Adrenal gland (tissue), 5 donors: ENCODE data around the gene DEFB132.
"Not testable (repeated sequence)": the region's sequence is repeated elsewhere in the genome, so short reads cannot be mapped to it uniquely, and the experiment has no call there.

Experiments used
- POLR2A ChIP-seq, 2 donors: fragments of 450-650 bp; IDR thresholded peaks; one replicate each; pipeline ENCODE4 v1.6.1; 2017; ENCODE audit warnings: antibody characterized with exemption in 2 of 2, mild to moderate bottlenecking in 2 of 2, moderate library complexity in 1 of 2
- TF ChIP-seq, protein P1 (sequence below), 6 experiments: fragments of 450-650 bp in 4 of 6; fragments of 200-600 bp in 2 of 6; sonication (generic) in 1 of 6; IDR thresholded peaks; 1 replicate in 5 of 6; 2 replicates in 1 of 6; pipeline versions ENCODE4 v1.5.1 to v1.8.0; 2016 to 2021; ENCODE audit warnings: antibody characterized with exemption in 6 of 6, mild to moderate bottlenecking in 2 of 6, moderate library complexity in 1 of 6
- donor health status: DM: no; HTN: no; CAD: no.

DNA sequence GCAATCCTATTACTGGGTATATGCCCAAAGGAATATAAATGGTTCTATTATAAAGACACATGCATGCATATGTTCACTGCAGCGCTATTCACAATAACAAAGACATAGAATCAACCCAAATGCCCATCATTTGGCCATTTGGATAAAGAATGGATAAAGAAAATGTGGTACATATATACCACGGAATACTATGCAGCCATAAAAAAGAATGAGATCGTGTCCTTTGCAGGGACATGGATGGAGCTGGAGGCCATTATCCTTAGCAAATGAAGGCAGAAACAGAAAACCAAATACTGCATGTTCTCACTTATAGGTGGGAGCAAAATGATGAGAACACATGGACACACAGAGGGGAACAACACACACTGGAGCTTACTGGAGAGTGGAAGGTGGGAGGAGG, 31.6 kb upstream of the DEFB132 start:
- TF ChIP-seq, protein P1, sequence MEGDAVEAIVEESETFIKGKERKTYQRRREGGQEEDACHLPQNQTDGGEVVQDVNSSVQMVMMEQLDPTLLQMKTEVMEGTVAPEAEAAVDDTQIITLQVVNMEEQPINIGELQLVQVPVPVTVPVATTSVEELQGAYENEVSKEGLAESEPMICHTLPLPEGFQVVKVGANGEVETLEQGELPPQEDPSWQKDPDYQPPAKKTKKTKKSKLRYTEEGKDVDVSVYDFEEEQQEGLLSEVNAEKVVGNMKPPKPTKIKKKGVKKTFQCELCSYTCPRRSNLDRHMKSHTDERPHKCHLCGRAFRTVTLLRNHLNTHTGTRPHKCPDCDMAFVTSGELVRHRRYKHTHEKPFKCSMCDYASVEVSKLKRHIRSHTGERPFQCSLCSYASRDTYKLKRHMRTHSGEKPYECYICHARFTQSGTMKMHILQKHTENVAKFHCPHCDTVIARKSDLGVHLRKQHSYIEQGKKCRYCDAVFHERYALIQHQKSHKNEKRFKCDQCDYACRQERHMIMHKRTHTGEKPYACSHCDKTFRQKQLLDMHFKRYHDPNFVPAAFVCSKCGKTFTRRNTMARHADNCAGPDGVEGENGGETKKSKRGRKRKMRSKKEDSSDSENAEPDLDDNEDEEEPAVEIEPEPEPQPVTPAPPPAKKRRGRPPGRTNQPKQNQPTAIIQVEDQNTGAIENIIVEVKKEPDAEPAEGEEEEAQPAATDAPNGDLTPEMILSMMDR (IDR thresholded peaks at IDR 0.05): not testable (repeated sequence)
- TF ChIP-seq POLR2A (IDR thresholded peaks at IDR 0.05): not testable (repeated sequence)
